HCT116 (cell line): ENCODE results near the gene SEMA4B. TPM values are rescaled to one million over a fixed set of nuclear protein-coding genes. Genes with fewer than 3 reads are reported as not detected.
A peak's percentile ranks its signal among the peaks of the same experiment; 100 is the strongest.
"Not testable (repeated sequence)": the region's sequence is repeated elsewhere in the genome, so short reads cannot be mapped to it uniquely, and the experiment has no call there.

Source experiments
- ATAC-seq: fragments of 200-7000 bp; cut with Tn5 transposase; 2 replicates; pipeline ENCODE4 v1.9.1; 2020; ENCODE audit warnings: mild to moderate bottlenecking, moderate library complexity
- BruUV-seq: library from RNA; stranded (reverse); fragments of 400-500 nt; replicated peaks from 2 replicates; lab custom pipeline; 2021; lab: Mats Ljungman, UMichigan
- CTCF ChIA-PET: fragments of 300-600 bp; sonication (Branson Sonifier 250); formaldehyde crosslinking; loops from one replicate; lab custom pipeline; 2021; ENCODE audit warnings: antibody characterized with exemption; lab: Charles Lee
- POLR2A ChIA-PET: fragments of 300-600, 350-600 bp; sonication (Branson Sonifier 250); formaldehyde crosslinking; loops from one replicate; lab custom pipeline; 2021; ENCODE audit warnings: antibody characterized with exemption; lab: Charles Lee
- RAD21 ChIA-PET, 2 experiments: fragments of 300-600 bp; sonication (Branson Sonifier 250); formaldehyde crosslinking; loops; one replicate each; lab custom pipeline; 2023; ENCODE audit warnings: low total read pairs in 2 of 2; ENCODE audit not compliant: uncharacterized antibody in 2 of 2, unreplicated experiment in 2 of 2, low non-redundant PET in 1 of 2; lab: Charles Lee
- DNase-seq: peaks from one replicate; pipeline ENCODE4 v3.0.0-alpha.2; 2010; ENCODE audit warnings: low read depth, low spot score
- H2AFZ ChIP-seq: fragments of 200-600 bp; shearing (Covaris generic), sonication (generic); 2 replicates; pipeline ENCODE4 v1.6.1; 2017; ENCODE audit warnings: low read depth, mixed run types, mixed read lengths, antibody characterized with exemption, low read length; ENCODE audit not compliant: poor library complexity, severe bottlenecking
- H3K27ac ChIP-seq: 2 replicates; pipeline ENCODE4 v1.5.1; 2012; ENCODE audit warnings: low read depth, low read length
- H3K27me3 ChIP-seq: fragments of 200-600 bp; sonication (generic); 2 replicates; pipeline ENCODE4 v1.6.1; 2016; ENCODE audit warnings: mixed run types, low read length, mixed read lengths; ENCODE audit not compliant: insufficient read depth
- H3K36me3 ChIP-seq, 2 experiments: fragments of 200-500 bp in 1 of 2; fragments of 200-600 bp in 1 of 2; sonication (Bioruptor generic) in 1 of 2; sonication (generic) in 1 of 2; 2 replicates each; pipeline versions ENCODE4 v1.5.1 to v1.6.1; 2014 to 2016; ENCODE audit warnings: low read length in 2 of 2, inconsistent platforms in 1 of 2, mixed read lengths in 1 of 2, mixed run types in 1 of 2; ENCODE audit not compliant: insufficient read depth in 2 of 2, control insufficient read depth in 1 of 2
- H3K4me1 ChIP-seq, 2 experiments: fragments of 200-600 bp in 1 of 2; sonication (generic) in 1 of 2; 2 replicates each; pipeline versions ENCODE4 v1.5.1 to v1.6.1; 2012 to 2017; ENCODE audit warnings: low read length in 2 of 2, inconsistent platforms in 1 of 2, mild to moderate bottlenecking in 1 of 2, mixed read lengths in 1 of 2, mixed run types in 1 of 2, moderate library complexity in 1 of 2; ENCODE audit not compliant: insufficient read depth in 2 of 2, control insufficient read depth in 1 of 2
- H3K4me2 ChIP-seq: fragments of 200-600 bp; sonication (generic); 2 replicates; pipeline ENCODE4 v1.6.1; 2017; ENCODE audit warnings: mixed run types, low read length, mixed read lengths
- H3K4me3 ChIP-seq, 2 experiments: fragments of 200-600 bp in 1 of 2; sonication (generic) in 1 of 2; replicated peaks in 1 of 2; 2 replicates each; pipeline ENCODE4 v1.5.1; 2011 to 2016; ENCODE audit warnings: low read length in 2 of 2, control low read depth in 1 of 2, low read depth in 1 of 2, mild to moderate bottlenecking in 1 of 2, mixed read lengths in 1 of 2, mixed run types in 1 of 2
- H3K79me2 ChIP-seq: fragments of 200-600 bp; sonication (generic); 2 replicates; pipeline ENCODE4 v1.6.1; 2017; ENCODE audit warnings: mild to moderate bottlenecking, mixed run types, low read length, moderate library complexity, mixed read lengths; ENCODE audit not compliant: insufficient read depth
- H3K9ac ChIP-seq: fragments of 200-600 bp; sonication (generic); 2 replicates; pipeline ENCODE4 v1.6.1; 2016; ENCODE audit warnings: low read length, mixed read lengths
- H3K9me2 ChIP-seq: fragments of 200-600 bp; sonication (generic), shearing (Covaris generic); 2 replicates; pipeline ENCODE4 v1.6.1; 2017; ENCODE audit warnings: mixed run types, mild to moderate bottlenecking, moderate library complexity; ENCODE audit not compliant: insufficient read depth
- H3K9me3 ChIP-seq, 2 experiments: fragments of 200-500 bp in 1 of 2; fragments of 200-600 bp in 1 of 2; sonication (Bioruptor generic) in 1 of 2; sonication (generic) in 1 of 2; 2 replicates each; pipeline ENCODE4 v1.6.1; 2014 to 2017; ENCODE audit warnings: low read length in 2 of 2, mixed read lengths in 2 of 2, inconsistent platforms in 1 of 2, low read depth in 1 of 2, mild to moderate bottlenecking in 1 of 2, mixed run types in 1 of 2, moderate library complexity in 1 of 2; ENCODE audit not compliant: control insufficient read depth in 1 of 2, insufficient read depth in 1 of 2
- H4K20me1 ChIP-seq: fragments of 200-600 bp; sonication (generic), shearing (Covaris generic); 2 replicates; pipeline ENCODE4 v1.6.1; 2017; ENCODE audit warnings: mixed run types, mild to moderate bottlenecking, moderate library complexity; ENCODE audit not compliant: insufficient read depth
- ATF3 ChIP-seq: IDR thresholded peaks from 2 replicates; pipeline ENCODE4 v1.6.1; 2012
- CEBPB ChIP-seq: IDR thresholded peaks from 2 replicates; pipeline ENCODE4 v1.6.1; 2012; ENCODE audit warnings: low read depth
- EGR1 ChIP-seq: IDR thresholded peaks from 2 replicates; pipeline ENCODE4 v1.6.1; 2012; ENCODE audit warnings: low read depth
- ELF1 ChIP-seq: IDR thresholded peaks from 2 replicates; pipeline ENCODE4 v1.6.1; 2012; ENCODE audit warnings: low read depth, borderline replicate concordance
- EZH2phosphoT487 ChIP-seq: fragments of 200-600 bp; IDR thresholded peaks from 2 replicates; pipeline ENCODE4 v1.6.1; 2018; ENCODE audit warnings: antibody characterized with exemption, borderline replicate concordance
- JUND ChIP-seq: IDR thresholded peaks from 2 replicates; pipeline ENCODE4 v1.6.1; 2012
- SIN3A ChIP-seq: IDR thresholded peaks from 2 replicates; pipeline ENCODE4 v1.6.1; 2012; ENCODE audit warnings: low read depth
- intact Hi-C: fragments of 100-400 bp; cut with micrococcal nuclease; formaldehyde crosslinking; loops from 2 replicates; pipeline ENCODE4 v1.10.0; 2022
- total RNA-seq: library from RNA; stranded (reverse); gene quantifications from one replicate; pipeline ENCODE4 v1.2.1, GENCODE V29; 2021; ENCODE audit not compliant: unreplicated experiment

SEMA4B gene
- total RNA-seq, 1 experiment from 2014 or later = 98.6 TPM

DNA sequence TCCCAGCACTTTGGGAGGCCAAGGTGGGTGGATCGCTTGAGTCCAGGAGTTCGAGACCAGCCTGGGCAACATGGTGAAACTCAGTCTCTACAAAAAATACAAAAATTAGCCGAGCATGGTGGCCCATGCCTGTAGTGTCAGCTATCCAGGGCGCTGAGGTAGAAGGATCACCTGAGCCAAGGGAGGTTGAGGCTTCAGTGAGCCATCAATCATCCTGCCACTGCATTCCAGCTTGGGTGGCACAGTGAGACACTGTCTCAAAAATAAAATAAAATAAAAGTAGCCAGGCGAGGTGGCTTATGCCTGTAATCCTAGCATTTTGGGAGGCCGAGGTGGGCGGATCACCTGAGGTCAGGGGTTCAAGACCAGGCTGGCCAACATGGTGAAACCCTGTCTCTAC, 13.1 kb upstream of the SEMA4B start:
- H3K27me3 ChIP-seq, POLR2A ChIA-PET, H3K9me3 ChIP-seq, H3K4me3 ChIP-seq, CTCF ChIA-PET, DNase-seq, H2AFZ ChIP-seq, H3K9me2 ChIP-seq, intact Hi-C loops, H3K4me2 ChIP-seq, BruUV-seq, H3K9ac ChIP-seq, ATAC-seq, H4K20me1 ChIP-seq, H3K27ac ChIP-seq, H3K36me3 ChIP-seq, H3K79me2 ChIP-seq: not testable (repeated sequence)
- peaks cover 42 to 78% of the 10 kb centered on the region in 2 experiments for H3K4me1 ChIP-seq
- RAD21 ChIA-PET = interaction anchor here in 1 of 2 experiments (0.7 kb wide), 1 partner anchor 23 kb away, joined by 3 read pairs; no protein-coding TSS in a partner anchor

- Histone ChIP-seq H3K4me1 (peaks cover 32 to 77% of the 10 kb centered on the region in 2 experiments), H3K27ac (no peak overlapping the region), H3K4me3 (no peak overlapping the region), H2AFZ (no peak overlapping the region), H3K9me2 (no peaks in the 10 kb centered on the region), H3K27me3 (no peaks in the 10 kb centered on the region), H3K4me2 (peak overlapping the region; percentile 19; the same call in 1 of the 2 replicates), H3K9ac (no peak overlapping the region), H3K9me3 (no peaks in the 10 kb centered on the region), H3K79me2 (peaks cover 8% of the 10 kb centered on the region; the same call in 1 of the 2 replicates), H3K36me3 (no peaks in the 10 kb centered on the region), H4K20me1 (no peaks in the 10 kb centered on the region)
- RAD21 ChIA-PET = interaction anchor here in 1 of 2 experiments (0.7 kb wide), 1 partner anchor 24 kb away, joined by 3 read pairs; no protein-coding TSS in a partner anchor
- CTCF ChIA-PET = interaction anchor here (0.8 to 1.0 kb wide), 2 partner anchors 12 to 32 kb away, joined by 3 read pairs; partner anchors contain the start of gene SEMA4B
- intact Hi-C loops = no loop called here
- TF ChIP-seq EGR1 (no peak), ATF3 (no peak), SIN3A (no peak), EZH2phosphoT487 (no peak), JUND (no peak), CEBPB (no peak), ELF1 (no peak)
- ATAC-seq (no peak), DNase-seq (no peak)
- BruUV-seq = no TSS peak
- POLR2A ChIA-PET = interaction anchor here (0.7 kb wide), 1 partner anchor 134 kb away, joined by 4 read pairs; no protein-coding TSS in a partner anchor
Measured at GRCh38 chr15:90188914-90189748, 12.0 kb upstream of the SEMA4B start.
